ENCODE results near the gene FBLIM1.
"Not testable (repeated sequence)": the region's sequence is repeated elsewhere in the genome, so short reads cannot be mapped to it uniquely, and the experiment has no call there.

Gene FBLIM1

DNA sequence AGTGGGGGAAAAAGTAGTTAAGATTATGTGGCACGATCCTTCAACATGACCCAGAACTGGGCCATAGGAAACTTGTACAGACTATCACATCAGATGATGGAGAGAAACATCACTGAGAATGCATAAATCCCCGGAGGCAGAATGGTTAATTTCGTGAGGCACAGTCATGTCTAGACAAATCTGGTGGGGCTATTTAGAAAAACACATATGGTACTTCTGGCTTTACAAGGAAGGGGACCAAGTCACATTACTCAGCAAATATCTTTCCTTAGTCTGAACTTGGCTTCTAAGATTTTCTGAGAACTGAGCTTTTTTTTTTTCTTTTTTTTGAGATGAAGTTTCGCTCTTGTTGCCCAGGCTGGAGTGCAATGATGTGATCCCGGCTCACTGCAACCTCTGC is 58.1 kb downstream of the FBLIM1 start:
- DNase-seq (ENCODE audit: low spot score) = no peak

DNA sequence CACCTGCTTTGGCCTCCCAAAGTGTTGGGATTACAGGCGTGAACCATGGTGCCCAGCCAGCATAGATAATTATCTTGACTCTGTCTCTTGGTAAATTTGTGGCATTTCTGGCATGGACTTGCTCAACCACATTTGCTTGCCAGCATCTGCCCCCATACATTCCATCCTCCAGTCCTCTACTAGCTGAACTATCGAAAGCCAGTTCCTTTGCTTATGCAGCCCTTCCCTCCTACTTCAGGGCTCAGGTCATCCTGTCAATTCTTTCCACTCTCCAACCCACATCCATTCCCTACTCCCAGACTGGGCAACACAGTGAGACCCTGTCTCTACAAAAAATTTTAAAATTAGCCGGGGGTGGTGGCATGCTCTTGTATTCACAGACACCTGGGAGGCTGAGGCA is 61.9 kb downstream of the FBLIM1 start:
- DNase-seq (ENCODE audit: low spot score) = no peak

DNA sequence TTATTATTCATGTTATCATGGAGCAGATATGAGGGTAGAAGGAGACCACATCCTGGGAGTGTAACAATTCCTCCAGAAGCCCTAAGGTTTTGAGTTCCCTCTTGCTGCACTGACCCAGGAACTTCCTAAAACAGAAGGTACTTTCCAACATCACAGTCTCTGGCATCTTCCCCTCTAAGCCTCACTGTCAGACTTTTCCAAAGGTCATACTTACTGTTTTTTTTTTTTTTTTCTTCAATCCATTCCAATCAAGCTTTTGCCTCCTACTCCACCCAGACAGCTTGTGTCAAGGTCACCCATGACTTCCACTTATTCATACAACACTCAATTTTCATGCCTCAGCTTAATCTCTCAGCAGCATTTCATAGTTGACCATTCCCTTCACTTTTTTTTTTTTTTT is 67.2 kb downstream of the FBLIM1 start:
- DNase-seq (ENCODE audit: low spot score) = no peak

DNA sequence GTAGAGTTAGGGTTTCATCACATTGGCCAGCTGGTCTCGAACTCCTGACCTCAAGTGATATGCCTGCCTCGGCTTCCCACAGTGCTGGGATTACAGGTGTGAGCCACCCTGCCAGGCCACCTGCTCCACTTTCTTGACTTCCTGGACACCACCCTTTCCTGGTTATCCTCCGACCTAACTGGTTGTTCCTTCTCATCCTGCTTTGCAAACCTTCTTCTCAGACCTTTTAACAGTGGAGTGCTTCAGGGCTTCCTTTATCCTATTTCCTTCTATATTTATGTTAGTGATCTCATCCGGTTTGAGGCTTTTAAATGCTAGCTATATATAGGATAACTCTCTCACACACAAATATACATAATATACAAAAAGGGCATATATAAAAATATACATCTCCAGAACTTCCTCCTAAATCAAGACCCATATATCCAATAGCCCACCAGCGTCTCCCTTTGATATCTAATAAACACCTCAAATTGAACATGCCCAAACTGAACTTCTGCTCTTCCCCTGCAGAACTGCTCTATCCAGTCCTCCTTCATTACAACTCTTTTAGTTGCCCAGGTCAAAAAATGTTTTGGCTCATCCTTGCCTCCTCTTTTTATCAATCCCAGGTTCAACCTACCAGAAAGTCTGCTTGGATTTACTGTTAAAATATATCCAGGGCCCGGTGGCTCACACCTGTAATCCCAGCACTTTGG is 68.4 kb downstream of the FBLIM1 start:
- no peak for DNase-seq (ENCODE audit: low spot score)

DNA sequence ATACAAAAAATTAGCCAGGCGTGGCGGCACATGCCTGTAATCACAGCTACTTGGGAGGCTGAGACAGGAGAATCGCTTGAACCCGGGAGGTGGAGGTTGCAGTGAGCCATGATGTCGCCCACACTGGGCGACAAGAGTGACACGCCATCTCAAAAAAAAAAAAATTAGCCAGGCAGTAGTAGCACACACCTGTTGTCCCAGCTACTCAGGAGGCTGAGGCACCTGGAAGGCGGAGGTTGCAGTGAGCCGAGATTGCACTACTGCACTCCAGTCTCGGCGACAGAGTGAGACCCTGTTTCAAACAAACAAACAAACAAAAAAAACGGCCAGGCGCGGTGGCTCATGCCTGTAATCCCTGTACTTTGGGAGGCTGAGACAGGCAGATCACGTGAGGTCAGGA is 69.0 kb downstream of the FBLIM1 start:
- not testable (repeated sequence) for DNase-seq (ENCODE audit: low spot score)

DNA sequence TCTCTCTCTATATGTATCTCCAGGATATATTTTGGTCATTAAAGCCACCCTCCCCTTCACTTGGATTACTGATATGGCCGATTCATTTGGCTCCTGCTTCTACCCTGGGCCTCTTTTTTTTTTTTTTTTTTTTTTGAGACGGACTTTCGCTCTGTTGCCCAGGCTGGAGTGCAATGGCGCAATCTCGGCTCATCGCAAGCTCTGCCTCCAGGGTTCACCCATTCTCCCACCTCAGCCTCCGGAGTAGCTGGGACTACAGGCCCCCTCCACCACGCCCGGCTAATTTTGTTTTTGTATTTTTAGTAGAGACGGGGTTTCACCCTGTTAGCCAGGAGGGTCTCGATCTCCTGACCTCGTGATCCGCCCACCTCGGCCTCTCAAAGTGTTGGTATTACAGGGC is 70.3 kb downstream of the FBLIM1 start:
- not testable (repeated sequence) for DNase-seq (ENCODE audit: low spot score)

DNA sequence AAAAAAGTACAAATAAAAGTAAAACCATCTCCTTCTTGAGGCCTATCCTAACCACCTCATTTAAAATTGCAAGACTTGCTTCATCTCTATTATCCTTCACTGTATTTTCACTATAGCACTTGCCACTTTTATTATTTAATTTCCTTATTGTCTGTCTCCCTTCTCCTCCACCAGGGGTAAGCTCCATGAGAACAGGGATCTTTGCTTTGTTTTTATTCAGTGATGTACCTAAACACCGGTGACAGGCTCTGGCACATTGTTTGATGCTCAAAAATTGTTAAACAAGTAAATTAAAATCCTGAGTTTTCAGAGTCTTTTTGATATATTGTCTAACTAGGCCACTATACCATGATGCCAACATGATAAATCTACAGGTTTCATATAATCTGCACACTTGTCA is 71.7 kb downstream of the FBLIM1 start:
- no peak for DNase-seq (ENCODE audit: low spot score)

DNA sequence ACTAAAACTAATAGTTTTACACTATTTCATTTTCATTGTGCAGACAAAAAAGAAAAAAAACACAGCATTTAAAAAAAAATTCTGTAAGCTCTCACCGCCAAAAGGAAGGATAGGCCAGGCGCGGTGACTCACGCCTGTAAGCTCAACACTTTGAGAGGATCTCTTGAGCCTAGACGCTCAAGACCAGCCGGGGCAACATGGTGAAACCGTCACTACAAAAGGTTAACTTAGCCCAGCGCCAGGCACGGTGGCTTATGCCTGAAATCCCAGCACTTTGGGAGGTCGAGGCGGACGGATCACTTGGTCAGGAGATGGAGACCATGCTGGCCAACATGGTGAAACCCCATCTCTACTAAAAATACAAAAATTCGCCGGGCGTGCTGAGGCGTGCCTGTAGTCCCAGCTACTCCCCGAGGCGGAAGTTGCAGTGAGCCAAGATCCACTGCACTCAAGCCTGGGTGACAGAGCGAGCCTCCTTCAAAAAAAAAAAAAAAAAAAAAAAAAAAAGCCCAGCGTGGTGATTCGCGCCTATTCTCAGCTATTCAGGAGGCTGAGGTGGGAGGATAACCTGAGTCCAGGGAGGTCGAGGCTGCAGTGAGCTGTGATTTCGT is 74.6 kb downstream of the FBLIM1 start:
- peak; percentile 69 for DNase-seq (ENCODE audit: low spot score)

DNA sequence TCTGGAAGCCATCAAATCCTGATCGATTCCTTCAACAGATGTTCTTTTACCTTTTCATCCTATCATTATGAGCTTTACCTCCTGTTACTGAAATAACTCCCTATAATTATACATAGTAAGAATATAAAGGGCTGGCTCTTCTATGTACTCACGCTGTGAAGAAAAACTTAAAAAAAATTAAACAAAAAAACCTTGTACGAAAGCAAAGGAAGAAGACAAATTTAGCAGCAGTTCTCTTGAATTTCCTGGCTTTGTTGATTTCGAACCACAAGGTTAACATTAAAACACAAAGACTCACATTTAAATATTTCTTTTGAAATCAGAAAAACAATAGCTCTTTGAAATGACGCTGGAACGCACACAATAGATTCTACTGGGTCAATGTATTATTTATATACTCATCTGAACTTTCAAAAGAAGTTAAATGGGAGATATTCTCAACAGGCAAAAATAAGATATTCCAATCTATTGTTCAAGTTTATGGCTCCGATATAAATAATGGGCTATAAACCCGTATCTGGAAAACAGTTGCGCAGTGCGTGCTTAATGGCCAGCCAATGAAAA is 75.3 kb downstream of the FBLIM1 start:
- DNase-seq (ENCODE audit: low spot score) = no peak

DNA sequence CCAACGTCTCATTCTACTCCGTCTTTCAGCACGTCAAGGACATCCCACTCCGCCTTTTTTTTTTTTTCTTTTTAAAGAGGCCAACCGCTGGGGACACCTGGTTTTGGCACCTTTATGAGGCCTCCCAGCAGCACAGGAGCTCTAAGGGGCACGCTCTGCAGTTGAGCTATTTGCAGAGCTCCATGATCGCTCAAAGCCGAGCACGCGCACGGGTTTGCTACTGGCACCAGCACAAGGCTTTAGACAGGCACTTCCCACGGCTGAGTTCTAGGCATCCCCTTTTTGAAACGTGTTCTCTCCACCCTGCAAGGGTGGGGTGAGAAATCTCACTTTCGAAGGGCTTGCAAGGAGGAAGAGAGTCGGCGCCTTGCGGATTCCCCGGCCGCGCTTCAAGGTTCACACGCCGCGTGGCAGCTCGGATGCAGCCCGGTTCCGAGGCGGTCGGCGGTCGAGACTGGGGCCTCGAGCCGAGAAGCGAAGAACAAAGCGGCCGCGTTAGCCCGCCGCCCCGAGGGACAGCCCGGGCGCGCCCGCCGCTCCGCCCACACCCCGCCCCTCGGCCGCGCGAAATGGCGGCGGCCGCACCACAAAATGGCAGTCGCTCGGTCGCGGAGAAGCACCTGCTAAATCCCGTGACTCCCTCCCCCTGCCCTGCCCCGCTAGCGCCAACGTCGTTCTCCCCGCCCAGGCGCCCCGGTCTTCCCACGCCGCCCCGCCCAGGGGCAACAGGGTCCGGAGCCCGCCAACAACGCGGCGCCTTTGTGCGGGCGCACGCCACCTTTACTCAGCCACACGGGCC is 76.0 kb downstream of the FBLIM1 start:
- peak; percentile 91 for DNase-seq (ENCODE audit: low spot score)

DNA sequence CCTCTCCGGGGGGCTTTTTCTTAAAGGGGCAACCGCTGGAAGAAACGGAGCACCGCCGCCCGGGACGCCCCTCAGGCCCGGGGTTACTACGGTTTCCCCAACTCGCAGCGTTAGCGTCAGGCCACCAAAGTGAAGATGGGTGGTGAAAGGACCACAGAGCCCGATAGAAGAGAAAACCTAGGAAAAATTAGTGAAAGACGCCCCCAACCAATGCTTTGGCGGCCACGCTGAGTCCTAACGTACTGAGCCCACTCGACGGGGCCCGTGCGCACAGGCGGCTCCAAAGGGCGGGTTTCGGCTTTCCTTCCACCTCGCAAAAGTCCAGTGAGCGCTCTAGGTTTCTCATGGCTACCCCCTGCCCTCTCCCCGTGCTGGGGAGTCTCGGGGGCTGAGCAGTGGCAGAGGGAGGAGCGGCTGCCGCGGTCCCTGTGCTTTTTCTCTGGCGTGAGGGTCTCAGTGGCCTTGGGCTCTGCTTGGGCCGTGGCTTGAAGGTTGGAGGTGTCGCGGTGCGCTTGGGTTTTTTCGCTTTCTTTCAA is 76.7 kb downstream of the FBLIM1 start:
- DNase-seq (ENCODE audit: low spot score) = no peak

DNA sequence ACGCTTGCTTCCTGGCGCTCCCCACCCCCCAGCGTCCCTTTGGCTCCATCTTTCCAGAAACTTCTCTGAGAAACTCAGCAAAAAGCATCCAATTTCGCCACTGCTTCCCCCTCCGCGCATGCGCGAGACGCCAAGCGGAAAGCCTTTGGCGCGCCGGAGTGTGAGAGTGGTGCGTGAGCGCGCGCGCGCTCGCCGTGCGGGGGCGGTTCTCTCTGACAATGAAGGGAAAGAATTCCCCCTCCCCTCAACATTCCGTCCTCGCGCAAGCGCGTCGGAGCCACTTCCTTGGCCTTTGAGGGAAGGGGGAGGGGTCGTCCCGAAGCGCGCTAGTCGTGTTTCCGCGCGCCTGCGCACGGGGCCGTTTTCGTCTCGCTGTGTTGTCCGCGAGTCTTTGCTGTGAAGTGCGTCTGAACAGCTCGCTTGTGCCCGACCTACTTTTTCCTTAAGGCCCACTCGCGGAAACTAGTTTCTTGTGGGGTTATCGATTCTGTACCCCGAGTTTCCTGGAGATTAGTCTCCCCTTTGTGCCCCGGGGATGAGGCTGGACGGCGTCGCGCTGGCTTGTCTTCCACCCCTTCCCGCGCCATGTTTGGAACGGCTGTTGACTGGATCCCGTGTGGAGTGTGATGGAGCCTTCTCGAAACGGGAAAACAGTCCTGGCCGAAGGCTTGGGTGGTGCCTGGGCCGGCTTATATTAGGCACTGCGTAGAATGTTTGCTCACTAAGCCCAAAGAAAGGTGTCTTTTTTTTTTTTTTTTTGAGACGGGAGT is 77.3 kb downstream of the FBLIM1 start:
- DNase-seq (ENCODE audit: low spot score) = peak; percentile 99
